ENCODE results near the gene LMNB1. TPM values are rescaled to one million over a fixed set of nuclear protein-coding genes. Genes with fewer than 3 reads are reported as not detected.

The LMNB1 gene
- total RNA-seq, 1 experiment from 2014 or later, result 150 TPM

- Histone ChIP-seq H4K20me1 (ENCODE audit: insufficient read depth) (no peaks in the 10 kb centered on the region), H3K4me1 (ENCODE audit: control insufficient read depth in 1 of 2, insufficient read depth in 2 of 2, low read length in 2 of 2) (no peaks in the 10 kb centered on the region), H3K36me3 (ENCODE audit: control insufficient read depth in 1 of 2, insufficient read depth in 2 of 2, low read length in 2 of 2) (peaks cover 44 to 45% of the 10 kb centered on the region in 2 experiments; a peak in 3 of 4 replicates), H3K9me3 (ENCODE audit: control insufficient read depth in 1 of 2, insufficient read depth in 1 of 2, low read depth in 1 of 2, low read length in 2 of 2) (no peaks in the 10 kb centered on the region), H3K9ac (ENCODE audit: low read length) (no peak overlapping the region), H3K27me3 (ENCODE audit: insufficient read depth, low read length) (no peaks in the 10 kb centered on the region), H3K27ac (ENCODE audit: low read depth, low read length) (no peak overlapping the region), H3K9me2 (ENCODE audit: insufficient read depth) (no peaks in the 10 kb centered on the region), H3K4me3 (replicated peaks in 1 of 2; ENCODE audit: low read depth in 1 of 2, low read length in 2 of 2) (no peak overlapping the region), H3K4me2 (ENCODE audit: low read length) (no peak overlapping the region), H2AFZ (ENCODE audit: low read depth, low read length, poor library complexity, severe bottlenecking) (no peak overlapping the region), H3K79me2 (ENCODE audit: insufficient read depth, low read length) (peaks cover 84% of the 10 kb centered on the region)
- POLR2A ChIA-PET, result no interaction called here
- DNase-seq (ENCODE audit: low read depth, low spot score) (no peak), ATAC-seq (no peak)
- BruUV-seq (replicated peaks), result no TSS peak
- CTCF ChIA-PET, result no interaction called here
- intact Hi-C loops (cut with micrococcal nuclease), result no loop called here
- TF ChIP-seq ELF1 (IDR thresholded peaks at IDR 0.05; ENCODE audit: borderline replicate concordance, low read depth) (no peak), CTCF (IDR thresholded peaks at IDR 0.05 in 2 of 3, conservative IDR thresholded peaks at IDR 0.05 in 1 of 3; ENCODE audit: borderline replicate concordance in 1 of 3, insufficient read depth in 1 of 3, low read depth in 2 of 3, low read length in 2 of 3) (no peak), ZFX (IDR thresholded peaks at IDR 0.05) (no peak), SRF (IDR thresholded peaks at IDR 0.05; ENCODE audit: low read depth) (no peak), EGR1 (IDR thresholded peaks at IDR 0.05; ENCODE audit: low read depth) (no peak)
- RAD21 ChIA-PET (ENCODE audit: low non-redundant PET in 1 of 2, low total read pairs in 2 of 2, uncharacterized antibody in 2 of 2, unreplicated experiment in 2 of 2), result no interaction called here
Observed at GRCh38 chr5:126816649-126817048, 39.7 kb downstream of the LMNB1 start.

- DNase-seq (ENCODE audit: low read depth, low spot score), result no peak
- peaks cover 43 to 51% of the 10 kb centered on the region in 2 experiments for H3K36me3 ChIP-seq (ENCODE audit: control insufficient read depth in 1 of 2, insufficient read depth in 2 of 2, low read length in 2 of 2)
Observed at GRCh38 chr5:126818736-126819135, 41.8 kb downstream of the LMNB1 start.

More at GRCh38 chr5:126818736-126819135, 41.8 kb downstream of the LMNB1 start:
- BruUV-seq (replicated peaks), result no TSS peak
- no peaks in the 10 kb centered on the region for H3K27me3 ChIP-seq (ENCODE audit: insufficient read depth, low read length)
- TF ChIP-seq FOSL1 (IDR thresholded peaks at IDR 0.05; ENCODE audit: low read depth) (no peak), CEBPB (IDR thresholded peaks at IDR 0.05; ENCODE audit: low read depth) (no peak), POLR2A (IDR thresholded peaks at IDR 0.05; ENCODE audit: borderline replicate concordance, extremely low read depth, insufficient read depth, insufficient read length) (no peak), ZNF274 (IDR thresholded peaks at IDR 0.05; ENCODE audit: low read depth, low read length) (no peak), REST (IDR thresholded peaks at IDR 0.05; ENCODE audit: low read depth) (no peak), POLR2AphosphoS5 (IDR thresholded peaks at IDR 0.05; ENCODE audit: low read depth, low read length) (no peak), RAD21 (IDR thresholded peaks at IDR 0.05; ENCODE audit: low read depth) (no peak), TCF7L2 (IDR thresholded peaks at IDR 0.05; ENCODE audit: borderline replicate concordance, extremely low read depth, insufficient read depth, insufficient read length) (no peak), SIN3A (IDR thresholded peaks at IDR 0.05; ENCODE audit: low read depth) (no peak), CBX3 (IDR thresholded peaks at IDR 0.05; ENCODE audit: low read depth) (no peak), EZH2phosphoT487 (IDR thresholded peaks at IDR 0.05; ENCODE audit: borderline replicate concordance) (no peak)
- ChIA-PET POLR2A (no interaction called here), RAD21 (ENCODE audit: low non-redundant PET in 1 of 2, low total read pairs in 2 of 2, uncharacterized antibody in 2 of 2, unreplicated experiment in 2 of 2) (no interaction called here), CTCF (no interaction called here)
- H4K20me1 ChIP-seq (ENCODE audit: insufficient read depth), result no peaks in the 10 kb centered on the region
- no peaks in the 10 kb centered on the region for H3K4me1 ChIP-seq (ENCODE audit: control insufficient read depth in 1 of 2, insufficient read depth in 2 of 2, low read length in 2 of 2)
- no peak for ATAC-seq
- no peaks in the 10 kb centered on the region for H3K9me3 ChIP-seq (ENCODE audit: control insufficient read depth in 1 of 2, insufficient read depth in 1 of 2, low read depth in 1 of 2, low read length in 2 of 2)
- no peak overlapping the region for H3K4me3 ChIP-seq (replicated peaks in 1 of 2; ENCODE audit: low read depth in 1 of 2, low read length in 2 of 2)
- peaks cover 87% of the 10 kb centered on the region for H3K79me2 ChIP-seq (ENCODE audit: insufficient read depth, low read length)
- no peaks in the 10 kb centered on the region for H3K9me2 ChIP-seq (ENCODE audit: insufficient read depth)
- no peak overlapping the region for H2AFZ ChIP-seq (ENCODE audit: low read depth, low read length, poor library complexity, severe bottlenecking)
- H3K4me2 ChIP-seq (ENCODE audit: low read length), result no peak overlapping the region
- H3K9ac ChIP-seq (ENCODE audit: low read length), result no peak overlapping the region
- intact Hi-C loops (cut with micrococcal nuclease), result no loop called here
- no peak overlapping the region for H3K27ac ChIP-seq (ENCODE audit: low read depth, low read length)
